Stimulated activated CD4-positive, alpha-beta T cell treated with anti-CD3 and anti-CD28 coated beads, TNF-alpha, amount 100 ng/mL, for 4 hours (primary cell): ENCODE data around the gene ATE1.

ENCODE experiments used
- DNase-seq, 3 experiments: peaks; one replicate each; pipeline ENCODE4 v3.0.0-alpha.2; 2020; ENCODE audit warnings: low read depth in 3 of 3

Gene ATE1

DNA sequence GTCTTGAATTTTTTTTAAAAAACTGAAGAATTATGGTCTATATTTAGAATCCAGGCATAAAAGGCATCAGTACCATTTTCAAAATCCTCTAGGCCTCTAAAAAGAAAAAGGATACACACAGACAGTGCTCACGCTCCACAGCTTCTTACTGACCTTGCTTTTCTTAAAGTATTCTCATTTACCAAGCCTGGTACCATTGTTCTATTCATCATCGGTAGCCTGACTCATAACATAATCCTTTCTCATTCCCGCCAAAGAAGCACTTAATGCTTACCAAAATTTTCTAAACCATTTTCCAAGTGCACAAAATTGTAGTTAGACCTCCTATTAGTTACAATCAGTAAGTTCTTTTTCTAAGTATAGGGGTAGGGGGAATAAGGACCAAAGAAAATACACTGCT, 54.6 kb downstream of the ATE1 start:
- DNase-seq, result no peak

DNA sequence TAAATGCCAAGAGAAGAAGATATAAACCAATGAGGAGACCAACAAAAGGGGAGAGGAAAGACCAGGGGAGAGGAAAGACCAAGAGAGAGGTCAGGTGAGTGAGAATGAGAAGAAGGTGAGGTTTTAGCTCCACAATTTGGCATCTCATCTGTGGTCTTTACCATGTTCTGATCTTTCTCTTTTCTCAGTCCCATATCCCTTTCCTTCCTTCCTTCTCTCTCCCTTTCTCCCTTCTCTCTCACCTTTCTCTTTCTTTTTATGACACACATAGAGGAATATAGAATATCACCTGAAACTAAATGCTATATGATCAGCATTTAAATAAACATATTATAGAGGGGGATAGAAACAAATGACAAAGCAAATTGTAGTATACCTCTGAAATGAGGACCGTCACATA, 57.4 kb downstream of the ATE1 start:
- no peak for DNase-seq

DNA sequence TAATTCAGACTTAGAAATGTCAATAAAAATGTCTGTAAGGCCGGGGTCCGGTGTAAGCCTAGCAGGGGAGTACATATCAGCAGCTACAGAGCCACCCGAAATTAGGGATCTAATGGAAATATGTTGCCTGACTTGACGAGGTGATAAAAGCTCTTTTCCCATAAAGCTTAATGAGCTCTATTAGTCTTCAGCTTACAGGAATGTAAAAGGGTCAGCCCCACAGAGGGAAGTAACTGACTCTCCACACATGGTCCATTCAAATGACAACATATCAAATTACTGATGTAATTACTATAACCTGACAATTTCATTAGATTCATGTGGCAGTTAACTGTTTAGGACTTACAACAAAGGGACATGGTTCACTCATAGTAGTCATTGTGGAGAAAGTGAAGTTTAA, 62.3 kb downstream of the ATE1 start:
- DNase-seq, result no peak

DNA sequence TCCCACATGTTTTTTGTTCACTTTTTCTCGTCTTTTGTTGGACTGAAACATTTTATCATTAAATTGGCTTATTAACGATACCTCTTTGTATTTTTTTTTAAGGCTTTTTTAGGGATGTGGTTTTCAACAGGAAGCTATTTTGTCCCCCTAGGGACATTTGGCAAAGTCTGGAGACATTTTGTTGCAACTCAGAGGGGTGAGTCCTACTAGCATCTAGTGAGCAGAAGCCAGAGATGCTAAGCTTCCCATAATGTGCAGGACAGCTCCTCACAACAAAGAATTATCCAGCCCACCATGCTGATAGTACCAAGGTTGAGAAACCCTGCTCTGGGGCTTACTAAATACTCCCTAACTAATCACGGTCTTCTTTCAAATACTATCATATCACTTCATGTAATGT, 63.2 kb downstream of the ATE1 start:
- no peak for DNase-seq

DNA sequence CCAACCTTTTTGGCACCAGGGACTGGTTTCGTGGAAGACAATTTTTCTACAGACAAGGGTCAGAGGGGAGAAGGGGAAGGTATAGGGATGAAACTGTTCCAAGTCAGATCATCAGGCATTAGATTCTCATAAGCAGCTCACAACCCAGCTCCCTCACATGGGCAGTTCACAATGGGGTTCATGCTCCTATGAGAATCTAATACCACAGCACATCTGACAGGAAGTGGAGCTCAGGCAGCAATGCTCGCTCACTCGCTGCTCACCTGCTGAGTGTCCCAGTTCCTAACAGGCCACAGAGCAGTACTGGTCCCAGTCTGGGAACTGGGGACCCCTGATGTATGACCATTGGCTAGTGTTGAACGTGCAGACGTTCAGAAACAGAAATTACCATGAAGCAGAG, 63.7 kb downstream of the ATE1 start:
- DNase-seq, result no peak

DNA sequence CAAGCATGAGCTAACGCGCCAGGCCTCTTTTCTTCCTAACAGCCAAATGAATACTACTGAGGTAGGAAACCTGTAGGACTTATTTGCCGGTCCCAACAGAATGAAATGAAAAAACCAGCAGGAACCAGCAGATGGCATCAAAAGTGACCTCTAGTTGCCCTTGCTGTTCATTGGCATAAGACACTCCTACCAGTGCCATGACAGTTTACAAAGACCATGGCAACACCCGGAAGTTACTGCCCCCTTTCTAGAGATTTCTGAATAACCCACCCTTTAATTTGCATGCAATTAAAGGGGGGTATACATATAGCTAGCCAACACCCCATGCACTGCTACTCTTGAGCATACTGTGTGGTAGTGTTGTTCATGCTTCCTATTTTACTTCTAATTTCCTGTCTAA, 65.2 kb downstream of the ATE1 start:
- DNase-seq, result no peak

DNA sequence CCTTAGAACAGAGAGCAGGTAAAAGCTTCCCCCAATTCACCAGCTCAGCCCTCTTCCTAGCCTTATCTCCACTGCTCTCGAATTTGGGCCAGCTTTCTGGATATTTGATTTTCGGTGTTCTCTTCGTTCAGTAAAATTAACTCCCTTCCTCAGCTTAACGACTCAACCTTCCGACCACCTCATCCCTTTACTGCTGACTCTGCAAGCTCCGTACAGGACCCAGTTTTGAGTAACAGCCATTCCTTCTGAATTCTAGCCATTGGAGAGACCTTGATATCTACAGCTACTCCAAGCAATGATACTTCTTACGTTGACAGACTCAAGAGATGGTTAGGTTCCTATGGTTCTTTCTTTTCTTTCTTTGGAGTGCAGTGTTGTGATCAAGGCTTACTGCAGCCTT, 65.8 kb downstream of the ATE1 start:
- no peak for DNase-seq

DNA sequence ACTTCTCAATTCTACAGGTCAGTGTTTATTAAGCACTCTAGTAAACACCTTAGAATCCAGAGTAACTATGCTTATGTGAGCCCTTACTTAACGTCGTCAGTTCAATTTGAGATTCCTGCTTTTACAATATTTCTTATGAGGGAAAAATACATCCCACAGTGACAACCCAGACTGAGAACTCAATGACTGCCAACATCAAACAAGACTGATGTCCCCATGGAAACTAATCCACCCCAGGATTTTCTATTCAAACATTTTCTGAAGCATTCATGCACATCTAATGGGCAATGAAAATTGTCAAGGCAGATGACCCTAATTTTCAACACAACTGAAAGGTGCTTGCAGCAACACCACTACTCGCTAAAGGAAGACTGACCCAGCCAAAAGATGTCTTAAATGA, 67.0 kb downstream of the ATE1 start:
- no peak for DNase-seq

DNA sequence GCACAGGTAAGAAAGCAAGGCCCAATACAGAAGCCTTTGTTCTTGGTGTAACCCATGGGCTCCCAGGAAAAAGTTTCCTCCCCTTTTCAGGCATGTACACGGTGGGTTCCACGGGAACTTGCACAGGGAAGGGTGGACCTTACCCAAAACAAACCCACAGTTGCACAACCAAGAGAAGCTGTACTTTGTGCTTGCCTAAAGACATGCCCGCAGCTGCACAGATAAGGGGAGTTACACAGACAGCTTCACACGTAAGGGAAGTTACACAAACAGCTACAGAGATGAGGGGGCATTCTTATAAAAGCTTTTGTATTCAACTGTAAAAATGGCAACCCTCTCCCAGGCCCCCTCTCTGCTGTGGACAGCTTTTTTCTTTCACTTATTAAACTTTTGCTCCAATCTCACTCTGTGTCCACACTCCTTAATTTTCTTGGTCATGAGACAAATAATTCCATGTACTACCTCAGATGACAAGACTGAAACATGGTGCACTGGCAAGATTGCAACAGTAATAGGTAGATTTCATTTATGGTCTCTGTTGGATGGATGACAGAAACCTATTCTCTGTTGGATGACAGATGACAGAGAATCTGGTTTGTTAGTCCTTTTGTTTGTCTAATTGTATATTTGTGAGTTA, 72.9 kb downstream of the ATE1 start:
- DNase-seq, result no peak

DNA sequence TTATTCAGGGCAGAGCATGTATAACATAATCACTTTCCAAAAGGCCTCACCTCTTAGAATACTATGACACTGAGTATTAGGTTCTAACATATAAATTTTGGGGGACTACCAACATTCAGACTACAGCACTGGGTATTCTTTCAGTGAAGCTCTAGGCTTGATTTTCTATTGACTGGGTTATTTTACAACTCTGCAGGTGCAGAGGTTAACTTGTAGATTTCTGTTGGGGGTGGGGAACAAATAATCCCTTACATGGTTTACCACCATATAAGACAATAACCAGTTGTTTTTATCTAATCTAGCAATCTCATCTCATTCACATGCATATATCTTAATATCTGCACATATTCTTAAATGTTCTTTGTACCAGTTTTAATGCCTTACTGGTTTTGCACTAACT, 73.9 kb downstream of the ATE1 start:
- DNase-seq, result no peak

DNA sequence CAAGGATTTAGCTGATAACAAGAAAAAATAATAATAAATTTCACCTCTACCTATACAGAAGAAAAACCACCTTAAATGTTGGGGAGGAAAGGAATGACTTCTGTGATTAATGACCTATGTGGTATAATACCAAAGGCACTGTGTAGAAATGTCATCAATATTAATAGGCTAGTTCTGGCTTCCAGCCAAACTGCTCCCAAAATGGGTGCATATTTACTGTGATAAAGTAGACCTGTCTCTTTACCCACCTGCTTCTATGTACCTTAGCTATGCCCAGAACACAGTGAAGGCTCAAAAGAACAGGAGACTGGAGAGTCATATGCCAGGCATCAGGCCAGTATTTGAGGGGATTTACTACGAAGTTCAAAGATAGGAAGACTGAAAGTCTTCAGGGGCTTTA, 76.0 kb downstream of the ATE1 start:
- no peak for DNase-seq

DNA sequence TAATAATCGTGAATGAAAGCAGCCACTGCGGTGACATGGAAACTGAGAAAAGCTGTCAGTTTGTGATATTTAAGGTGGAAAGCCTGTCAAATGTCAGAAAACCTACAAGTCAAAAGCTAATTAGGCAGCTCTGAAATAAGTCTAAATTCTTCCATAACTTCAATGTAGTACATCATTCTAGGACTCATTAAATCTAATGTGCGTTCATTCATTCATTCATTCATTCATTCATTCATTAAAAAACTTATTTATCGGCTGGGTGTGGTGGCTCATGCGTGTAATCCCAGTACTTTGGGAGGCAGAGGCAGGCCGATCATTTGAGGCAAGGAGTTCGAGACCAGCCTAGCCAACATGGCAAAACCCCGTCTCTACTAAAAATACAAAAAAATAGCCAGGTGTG, 79.7 kb downstream of the ATE1 start:
- no peak for DNase-seq

DNA sequence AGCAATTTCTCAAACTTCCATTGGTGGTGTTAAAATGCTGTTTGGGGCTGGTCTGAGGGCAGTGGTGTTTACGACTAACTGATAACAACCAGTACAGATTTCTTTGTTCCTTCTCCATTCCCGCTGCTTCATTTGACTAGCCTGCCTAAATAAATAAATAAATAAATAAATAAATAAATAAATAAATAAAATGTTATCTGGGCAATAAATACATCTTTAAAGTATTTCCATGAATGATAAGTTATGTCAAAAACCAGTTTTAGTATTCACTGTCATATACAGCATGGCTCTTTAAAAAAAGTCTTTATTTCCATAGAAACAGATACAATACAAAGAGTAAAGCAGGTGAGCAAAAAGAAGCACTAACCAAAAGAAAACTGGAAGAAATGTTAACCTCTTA, 81.3 kb downstream of the ATE1 start:
- DNase-seq, result no peak

DNA sequence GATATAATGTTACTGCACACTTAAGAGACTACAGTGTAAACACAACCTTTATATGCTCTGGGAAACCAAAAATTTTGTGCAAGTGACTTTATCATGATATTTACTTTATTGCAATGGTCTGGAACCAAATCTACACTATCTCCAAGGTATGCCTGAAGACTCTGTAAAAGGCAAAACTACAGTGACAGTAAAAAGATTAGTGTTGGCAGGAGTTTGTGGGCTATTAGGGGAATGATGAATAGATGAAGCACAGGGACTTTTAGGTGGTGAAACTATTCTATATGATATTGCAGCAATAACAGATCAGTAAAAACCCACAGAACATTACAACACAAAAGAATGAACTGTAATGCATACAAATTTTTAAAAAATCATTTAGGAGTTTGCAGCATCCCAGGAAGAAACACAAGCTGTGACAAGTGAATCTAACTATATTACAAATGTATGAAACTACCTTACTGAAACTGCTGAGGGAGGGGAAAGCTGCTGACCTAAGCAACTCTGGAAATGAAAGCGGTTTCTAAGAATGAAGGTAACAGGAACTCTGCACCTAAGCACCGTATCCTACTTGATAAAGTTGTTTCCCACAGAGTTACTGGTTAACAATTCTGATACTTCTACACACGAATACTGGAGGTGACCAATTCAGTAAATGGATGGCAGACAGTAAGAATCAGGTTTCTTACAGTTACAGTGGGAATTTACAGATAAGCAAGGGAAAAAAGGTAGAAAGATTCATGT, 82.6 kb downstream of the ATE1 start:
- DNase-seq, result no peak

DNA sequence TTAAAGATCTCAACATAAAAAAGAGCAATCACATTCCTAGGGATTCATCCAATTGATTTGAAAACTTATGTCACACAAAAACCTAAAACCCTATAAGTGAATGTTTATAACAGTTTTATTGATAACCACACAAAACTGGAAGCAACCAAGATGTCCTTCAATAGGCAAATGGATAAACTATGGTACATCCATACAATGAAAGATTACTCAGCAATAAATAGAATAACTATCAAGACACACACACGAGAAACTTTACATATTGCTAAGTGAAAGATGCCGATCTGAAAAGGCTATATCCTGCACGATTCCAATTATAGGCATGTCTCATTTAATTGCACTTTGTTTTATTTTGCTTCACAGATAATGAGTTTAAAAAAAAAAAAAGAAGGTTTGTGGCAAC, 83.3 kb downstream of the ATE1 start:
- no peak for DNase-seq

DNA sequence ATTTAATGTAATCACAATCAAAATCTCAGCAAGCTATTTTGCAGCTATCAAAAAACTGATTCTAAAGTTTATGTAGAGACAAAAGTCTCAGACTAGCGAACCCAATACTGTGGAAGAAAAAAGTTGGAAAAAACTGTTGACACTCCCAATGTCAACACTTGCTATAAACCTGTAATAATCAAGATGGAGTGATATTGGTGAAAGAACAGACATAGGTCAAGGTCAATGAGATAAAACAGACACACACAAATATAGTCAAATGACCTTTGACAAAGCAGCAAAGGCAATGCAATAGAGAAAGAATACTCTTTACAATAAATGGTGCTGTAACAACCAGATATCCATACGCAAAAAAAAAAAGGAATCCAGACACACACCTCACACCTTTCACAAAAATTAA, 84.5 kb downstream of the ATE1 start:
- DNase-seq, result no peak

DNA sequence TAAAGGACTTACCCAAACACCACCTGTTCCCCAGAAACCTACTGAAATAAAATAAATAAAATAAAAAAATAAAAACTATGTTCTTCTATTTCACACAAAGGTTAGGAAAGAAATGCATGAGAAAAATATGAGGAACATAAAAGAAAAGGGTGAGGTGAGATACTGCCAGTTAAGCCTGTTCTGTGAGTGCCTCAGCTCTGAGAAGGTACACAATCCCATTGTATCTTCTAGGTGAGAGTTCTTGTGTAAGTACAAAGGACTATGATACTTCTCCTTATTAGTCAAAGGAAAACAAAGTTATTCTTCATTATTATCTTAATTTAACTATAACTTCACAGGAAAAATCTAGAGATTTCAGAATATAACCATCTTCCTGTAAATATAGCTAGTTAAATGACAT, 86.0 kb downstream of the ATE1 start:
- no peak for DNase-seq

DNA sequence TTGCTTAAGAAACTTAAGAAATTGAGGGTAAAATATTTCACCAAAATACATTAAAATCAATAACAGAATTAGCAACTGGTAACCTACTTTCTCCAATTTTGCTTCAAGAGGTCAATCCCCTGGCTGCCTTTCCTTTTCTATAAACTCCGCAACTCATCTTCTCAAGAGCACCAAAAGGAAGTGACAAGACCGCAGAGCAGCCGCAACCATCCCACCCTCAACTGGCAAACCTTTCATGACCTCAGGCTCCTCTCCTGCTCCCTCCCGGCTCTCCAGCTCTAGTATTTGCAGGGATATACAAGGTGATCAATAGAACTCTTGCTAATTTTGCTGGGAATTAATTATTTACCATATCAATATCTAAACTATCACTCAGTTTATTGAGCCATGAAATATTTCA, 88.9 kb downstream of the ATE1 start:
- no peak for DNase-seq

DNA sequence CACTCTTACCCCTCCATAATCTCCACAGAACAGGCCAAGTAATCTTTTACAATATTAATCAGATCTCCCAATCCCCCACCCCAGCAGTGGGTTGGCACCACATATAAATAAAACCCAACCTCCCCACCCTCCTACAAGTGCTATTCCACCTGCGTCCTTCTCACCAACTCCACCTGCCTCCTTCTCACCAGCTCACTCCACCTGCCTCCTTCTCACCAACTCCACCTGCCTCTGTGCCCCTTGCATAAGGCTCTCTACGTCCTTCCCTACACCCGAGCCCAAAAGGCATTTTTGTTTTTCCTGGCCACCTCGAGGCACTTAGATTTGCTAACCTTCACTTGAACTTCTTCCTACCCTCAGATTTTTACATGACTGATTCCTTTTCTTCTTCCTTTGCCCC, 89.7 kb downstream of the ATE1 start:
- no peak for DNase-seq

DNA sequence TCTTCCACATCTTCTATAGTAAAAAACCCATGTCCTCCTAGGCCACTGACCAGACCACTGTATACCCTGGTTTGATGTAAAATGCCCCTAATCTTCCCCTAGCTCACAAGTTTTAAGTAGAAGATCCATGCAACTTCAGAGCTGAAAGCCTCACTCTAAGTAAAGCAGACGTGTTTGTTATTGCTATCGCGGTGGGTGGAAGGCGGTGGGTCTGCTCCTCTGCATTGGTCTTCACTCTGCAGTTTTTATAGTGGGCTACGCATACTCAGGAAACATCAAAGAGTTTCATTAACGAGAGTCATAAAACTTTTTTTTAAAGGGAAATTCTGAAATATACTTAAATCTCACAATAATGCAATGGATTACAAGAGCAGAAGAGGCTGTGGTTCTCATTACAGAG, 91.7 kb downstream of the ATE1 start:
- no peak for DNase-seq

DNA sequence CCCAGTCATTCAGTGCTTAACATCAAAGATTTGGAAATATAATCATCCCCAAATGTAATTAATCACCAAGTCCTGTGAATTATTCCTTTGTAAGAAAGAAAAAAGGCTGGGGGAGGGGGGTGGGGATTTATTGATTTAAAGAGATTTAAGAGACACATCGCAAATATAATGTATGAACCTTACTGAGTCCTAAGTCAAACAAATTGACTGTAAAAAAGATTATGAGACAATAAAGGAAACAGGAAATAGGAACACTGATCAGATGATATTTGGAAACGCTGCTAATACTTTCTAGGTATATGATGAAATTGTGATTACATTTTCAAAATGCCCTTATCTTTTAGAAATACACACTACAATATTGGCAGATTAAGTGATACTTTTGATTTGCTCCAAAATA, 92.5 kb downstream of the ATE1 start:
- DNase-seq, result no peak

DNA sequence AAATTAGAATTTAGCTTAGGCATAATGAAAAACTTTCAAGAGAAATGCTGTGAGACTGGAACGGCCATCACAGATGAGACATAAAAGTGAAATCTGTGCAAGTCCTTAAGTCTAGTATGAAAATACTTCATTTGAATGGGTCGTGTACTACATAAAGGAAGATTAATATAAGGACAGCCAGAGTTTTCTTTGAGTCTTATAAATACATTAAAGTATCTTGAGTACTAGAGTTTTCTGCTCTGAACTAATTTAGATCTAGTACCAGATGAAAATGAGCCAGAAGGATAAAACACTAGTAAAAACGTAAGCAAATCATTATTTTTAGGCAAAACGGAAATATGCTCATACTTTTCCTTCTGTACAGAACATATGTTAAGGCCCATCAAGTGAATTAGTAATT, 93.1 kb downstream of the ATE1 start:
- no peak for DNase-seq

DNA sequence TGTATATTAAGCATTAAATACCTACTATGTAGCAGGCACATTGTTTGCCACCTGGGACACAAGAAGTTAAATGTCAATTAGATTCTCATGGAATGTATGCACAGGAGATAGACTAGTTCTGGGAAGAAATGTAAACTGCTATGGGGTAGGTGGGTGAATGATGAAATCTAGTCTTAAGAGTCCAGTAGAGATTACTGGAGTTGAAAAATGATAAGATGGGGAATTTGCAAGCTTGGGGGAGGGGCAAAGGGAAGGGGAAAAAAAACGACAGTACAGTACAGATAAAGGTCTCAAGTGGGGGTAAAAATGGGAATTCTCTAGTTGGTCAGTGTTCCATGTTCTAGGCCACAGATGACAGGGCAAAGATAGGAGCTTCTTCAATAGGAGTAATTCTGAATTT, 94.4 kb downstream of the ATE1 start:
- DNase-seq, result no peak

DNA sequence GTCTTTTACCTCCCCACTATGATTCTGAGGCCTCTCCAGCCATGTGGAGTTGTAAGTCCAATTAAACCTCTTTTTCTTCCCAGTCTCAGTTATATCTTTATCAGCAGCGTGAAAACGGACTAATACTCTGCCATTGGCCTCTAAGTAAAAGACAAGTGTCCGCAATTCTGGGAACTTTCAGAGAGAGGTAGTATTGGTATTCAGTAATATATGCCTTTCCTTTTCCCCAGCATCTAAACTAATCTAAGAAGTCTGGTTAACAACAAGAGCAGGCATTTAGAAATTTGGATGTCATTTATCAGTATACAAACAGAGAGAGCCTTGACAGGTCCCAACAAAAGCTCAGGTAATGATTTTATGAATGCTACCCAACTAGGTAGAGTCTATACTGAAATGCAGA, 95.2 kb downstream of the ATE1 start:
- no peak for DNase-seq
